ENCODE measurements around the gene ATG2B.

- TF ChIP-seq CTCF (IDR thresholded peaks at IDR 0.05): no peak
- no peak for TF ChIP-seq POLR2AphosphoS5 (IDR thresholded peaks at IDR 0.05)
- TF ChIP-seq POLR2A (IDR thresholded peaks at IDR 0.05): no peak
Observed at GRCh38 chr14:96245710-96246538, 117.2 kb downstream of the ATG2B start.

Measured in prostate gland (tissue), 2 donors.